Gastrocnemius medialis (tissue), 4 donors: ENCODE data around the gene SULT1C3. TPM values are rescaled to one million over a fixed set of nuclear protein-coding genes. Genes with fewer than 3 reads are reported as not detected.
"Not testable (repeated sequence)": the region's sequence is repeated elsewhere in the genome, so short reads cannot be mapped to it uniquely, and the experiment has no call there.

Source experiments
- ATAC-seq, 2 donors: fragments of 150-250 bp; one replicate each; pipeline ENCODE4 v1.9.1; 2016
- DNase-seq, 2 donors: peaks; one replicate each; pipeline ENCODE4 v3.0.0-alpha.2; 2019
- H3K27ac ChIP-seq, 4 donors: fragments of 200-600 bp; sonication (generic); 1 replicate in 1 of 4; 2 replicates in 3 of 4; pipeline ENCODE4 v1.5.1; 2016 to 2018; ENCODE audit warnings: mild to moderate bottlenecking in 2 of 4, moderate library complexity in 1 of 4
- H3K27me3 ChIP-seq, 3 donors: fragments of 200-600 bp; sonication (generic) in 2 of 3; 1 replicate in 1 of 3; 2 replicates in 2 of 3; pipeline versions ENCODE4 v1.5.1 to v1.6.0; 2016 to 2019; ENCODE audit warnings: mild to moderate bottlenecking in 1 of 3, moderate library complexity in 1 of 3
- H3K36me3 ChIP-seq, 2 donors: fragments of 200-600 bp; sonication (generic) in 1 of 2; one replicate each; pipeline ENCODE4 v1.5.1; 2017 to 2018
- H3K4me1 ChIP-seq, 2 donors: fragments of 200-600 bp; sonication (generic) in 1 of 2; one replicate each; pipeline ENCODE4 v1.5.1; 2016 to 2017; ENCODE audit warnings: mild to moderate bottlenecking in 2 of 2
- H3K4me3 ChIP-seq, 4 donors: fragments of 200-600 bp; sonication (generic) in 3 of 4; 1 replicate in 1 of 4; 2 replicates in 3 of 4; pipeline ENCODE4 v1.5.1; 2016 to 2019; ENCODE audit warnings: mild to moderate bottlenecking in 2 of 4
- H3K9me3 ChIP-seq, 3 donors: fragments of 200-600 bp; sonication (generic) in 2 of 3; 1 replicate in 1 of 3; 2 replicates in 2 of 3; pipeline ENCODE4 v1.5.1; 2016 to 2019
- CTCF ChIP-seq, 5 experiments: fragments of 450-650 bp in 3 of 5; fragments of 200-600 bp in 2 of 5; sonication (generic) in 2 of 5; IDR thresholded peaks in 4 of 5; conservative IDR thresholded peaks in 1 of 5; 1 replicate in 4 of 5; 2 replicates in 1 of 5; pipeline ENCODE4 v1.5.1; 2016 to 2019; ENCODE audit warnings: antibody characterized with exemption in 5 of 5, mild to moderate bottlenecking in 3 of 5, moderate library complexity in 3 of 5
- POLR2A ChIP-seq, 2 donors: fragments of 450-650 bp; IDR thresholded peaks; one replicate each; pipeline ENCODE4 v1.6.1; 2017; ENCODE audit warnings: antibody characterized with exemption in 2 of 2, mild to moderate bottlenecking in 2 of 2, moderate library complexity in 2 of 2
- in situ Hi-C, 4 donors: fragments of 200-750 bp; cut with MboI; loops; one replicate each; pipeline versions ENCODE4 v1.15.0 to v1.8.0; 2017; ENCODE audit warnings: low sequenced_read_pairs in 4 of 4
- intact Hi-C: fragments of 100-400 bp; cut with DNase I; formaldehyde crosslinking; loops from one replicate; pipeline ENCODE4 v1.15.1; 2023; ENCODE audit warnings: low total_unique reads
- total RNA-seq, 4 donors: library from RNA; depleted of rRNA; stranded (reverse); fragments of >200 nt; gene quantifications; one replicate each; pipeline versions ENCODE4 v1.1.0 to v1.2.3, GENCODE V29; 2016

SULT1C3 gene
- total RNA-seq, 4 donors from 2014 or later, result not detected

- in situ Hi-C loops, result no loop called here
- H3K27me3 ChIP-seq, result no peaks in the 10 kb centered on the region
- ATAC-seq, result no peak
These were observed 40.7 kb downstream of the SULT1C3 start for GRCh38 chr2:108280466-108280865.

GRCh38 chr2:108284566-108284965 is 44.8 kb downstream of the SULT1C3 start:
- intact Hi-C loops, H3K27me3 ChIP-seq, DNase-seq, ATAC-seq, H3K9me3 ChIP-seq, H3K4me1 ChIP-seq, H3K36me3 ChIP-seq, in situ Hi-C loops, H3K4me3 ChIP-seq, H3K27ac ChIP-seq: not testable (repeated sequence)

More at GRCh38 chr2:108280466-108280865, 40.7 kb downstream of the SULT1C3 start:
- no peak overlapping the region for H3K27ac ChIP-seq
- DNase-seq, result no peak
- H3K36me3 ChIP-seq, result no peaks in the 10 kb centered on the region
- intact Hi-C loops, result no loop called here
- H3K9me3 ChIP-seq, result no peaks in the 10 kb centered on the region
- TF ChIP-seq CTCF (IDR thresholded peaks at IDR 0.05 in 4 of 5, conservative IDR thresholded peaks at IDR 0.05 in 1 of 5) (no peak), POLR2A (IDR thresholded peaks at IDR 0.05) (no peak)
- no peaks in the 10 kb centered on the region for H3K4me1 ChIP-seq
- no peak overlapping the region for H3K4me3 ChIP-seq

- H3K9me3 ChIP-seq, result no peaks in the 10 kb centered on the region
- TF ChIP-seq CTCF (IDR thresholded peaks at IDR 0.05 in 4 of 5, conservative IDR thresholded peaks at IDR 0.05 in 1 of 5) (no peak), POLR2A (IDR thresholded peaks at IDR 0.05) (no peak)
- DNase-seq, result no peak
- in situ Hi-C loops, result no loop called here
- intact Hi-C loops, result no loop called here
- H3K36me3 ChIP-seq, result no peaks in the 10 kb centered on the region
- H3K4me3 ChIP-seq, result no peak overlapping the region
- no peak overlapping the region for H3K27ac ChIP-seq
- H3K27me3 ChIP-seq, result no peaks in the 10 kb centered on the region
- H3K4me1 ChIP-seq, result no peaks in the 10 kb centered on the region
- no peak for ATAC-seq
These were observed 45.8 kb downstream of the SULT1C3 start for GRCh38 chr2:108285616-108286015.

GRCh38 chr2:108287169-108287568 is 47.4 kb downstream of the SULT1C3 start:
- DNase-seq, result no peak
- H3K27ac ChIP-seq, result no peak overlapping the region
- H3K4me1 ChIP-seq, result no peaks in the 10 kb centered on the region
- H3K4me3 ChIP-seq, result no peak overlapping the region
- TF ChIP-seq POLR2A (IDR thresholded peaks at IDR 0.05), result no peak
- TF ChIP-seq CTCF (IDR thresholded peaks at IDR 0.05 in 4 of 5, conservative IDR thresholded peaks at IDR 0.05 in 1 of 5), result no peak
- ATAC-seq, result no peak
- no peaks in the 10 kb centered on the region for H3K36me3 ChIP-seq
- in situ Hi-C loops, result no loop called here
- no peaks in the 10 kb centered on the region for H3K9me3 ChIP-seq
- intact Hi-C loops, result no loop called here
- no peaks in the 10 kb centered on the region for H3K27me3 ChIP-seq

- Histone ChIP-seq H3K9me3 (no peaks in the 10 kb centered on the region), H3K36me3 (no peaks in the 10 kb centered on the region), H3K27me3 (no peaks in the 10 kb centered on the region), H3K27ac (no peak within 1 kb of the TSS), H3K4me1 (no peaks in the 10 kb centered on the region), H3K4me3 (no peak within 1 kb of the TSS)
- intact Hi-C loops, result no loop called here
- DNase-seq, result no peak
- ATAC-seq, result peak in 1 of 2 donors; percentile 23
- in situ Hi-C loops, result no loop called here
- TF ChIP-seq POLR2A (IDR thresholded peaks at IDR 0.05), result no peak
These were observed 48.9 kb downstream of the SULT1C3 start, which contains the start of gene SULT1C2 for GRCh38 chr2:108288534-108289106. SULT1C2 (plus strand) TSS chr2:108288895; CDS start chr2:108293668, 4,773 bp downstream.

GRCh38 chr2:108293850-108294249 is 54.1 kb downstream of the SULT1C3 start:
- TF ChIP-seq POLR2A (IDR thresholded peaks at IDR 0.05) (no peak), CTCF (IDR thresholded peaks at IDR 0.05 in 4 of 5, conservative IDR thresholded peaks at IDR 0.05 in 1 of 5) (no peak)
- H3K4me3 ChIP-seq, result no peak overlapping the region
- intact Hi-C loops (no loop called here), in situ Hi-C loops (no loop called here)
- DNase-seq (no peak), ATAC-seq (no peak)
- H3K27me3 ChIP-seq, result no peaks in the 10 kb centered on the region
- no peak overlapping the region for H3K27ac ChIP-seq
- H3K9me3 ChIP-seq, result no peaks in the 10 kb centered on the region
- H3K4me1 ChIP-seq, result no peaks in the 10 kb centered on the region
- no peaks in the 10 kb centered on the region for H3K36me3 ChIP-seq
